ENCODE measurements around the gene SLC22A23.
"Not testable (repeated sequence)": the region's sequence is repeated elsewhere in the genome, so short reads cannot be mapped to it uniquely, and the experiment has no call there.

The SLC22A23 gene

GRCh38 chr6:3384241-3385143 is 72.4 kb downstream of the SLC22A23 start:
- DNase-seq (ENCODE audit: low read depth): no peak

- DNase-seq (ENCODE audit: low read depth): no peak
Observed at GRCh38 chr6:3383525-3383924, 73.3 kb downstream of the SLC22A23 start.

- DNase-seq (ENCODE audit: low read depth): no peak
Observed at GRCh38 chr6:3382326-3383279, 74.2 kb downstream of the SLC22A23 start.

DNA sequence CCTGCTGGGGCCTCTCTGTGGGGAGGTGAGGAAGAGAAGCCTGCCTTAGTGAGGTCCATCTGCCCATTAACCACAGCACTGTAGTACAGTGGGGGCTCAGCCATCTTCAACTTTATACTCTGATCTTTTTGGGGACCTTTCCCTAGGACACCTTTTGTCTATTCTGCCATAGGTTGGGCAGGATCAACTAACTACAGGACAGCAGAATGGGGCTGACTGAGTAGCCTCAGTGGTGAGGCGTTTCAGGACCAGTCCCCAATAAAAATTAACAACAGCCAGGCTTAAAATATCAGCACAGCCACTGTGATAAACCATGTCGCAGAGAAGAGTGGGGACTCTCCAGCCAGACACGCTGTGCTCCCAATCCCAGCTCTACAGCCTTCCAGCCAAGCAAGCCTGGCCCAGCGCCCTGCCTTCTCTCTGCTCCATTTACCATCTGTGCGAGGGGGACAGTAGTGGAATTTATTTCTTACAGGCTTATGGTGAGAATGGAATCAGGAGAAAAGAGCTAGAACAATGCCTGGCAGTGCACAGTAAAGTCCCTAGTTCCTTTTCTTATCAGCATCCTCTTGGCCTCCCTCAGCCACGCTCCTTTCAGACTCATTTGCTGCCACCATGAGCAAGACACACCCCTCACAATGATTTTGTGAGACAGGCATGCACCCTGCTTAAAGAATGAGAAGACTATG is 75.5 kb downstream of the SLC22A23 start:
- DNase-seq (ENCODE audit: low read depth): no peak

DNA sequence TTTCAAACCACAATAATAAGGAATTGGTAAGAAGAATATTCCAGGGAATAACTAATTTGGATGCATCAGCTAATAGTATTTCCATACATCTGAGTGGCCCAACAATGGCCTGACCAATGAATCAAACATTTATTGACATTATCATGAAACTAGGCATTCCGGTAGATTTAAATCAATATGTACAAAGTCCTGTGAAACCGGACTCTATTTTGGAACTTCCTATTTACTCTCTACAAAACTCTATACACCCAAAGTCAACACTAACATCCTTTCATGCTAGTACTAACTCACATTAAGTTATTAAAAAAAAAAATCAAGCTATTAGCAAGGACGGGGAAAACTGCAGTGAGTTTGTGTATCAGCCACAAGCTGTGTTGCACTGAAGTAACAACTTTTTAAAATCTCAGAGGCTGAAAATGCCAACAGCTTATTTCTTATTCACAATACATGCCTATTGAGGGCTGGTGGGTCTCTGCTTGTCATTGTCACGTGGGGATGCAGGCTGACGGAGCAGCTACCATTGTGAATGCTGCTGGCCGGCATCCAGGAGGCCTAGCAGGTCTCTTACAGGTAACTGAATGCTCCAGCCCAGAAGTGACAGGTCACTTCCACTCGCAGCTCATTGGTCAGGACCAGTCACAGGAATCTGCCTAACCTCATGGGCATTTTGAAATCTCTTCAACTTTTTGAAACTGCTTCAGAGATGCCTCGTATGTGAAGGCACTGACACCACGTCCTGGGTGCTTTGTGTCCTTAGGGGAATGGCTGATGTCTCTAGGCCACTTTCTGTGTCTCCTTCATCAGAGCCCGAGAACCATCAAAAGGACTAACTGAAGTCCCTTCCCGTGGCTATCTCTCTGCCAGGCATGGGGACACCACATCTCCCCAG is 76.3 kb downstream of the SLC22A23 start:
- no peak for DNase-seq (ENCODE audit: low read depth)

- DNase-seq (ENCODE audit: low read depth): no peak
Observed at GRCh38 chr6:3379482-3380060, 77.3 kb downstream of the SLC22A23 start.

DNA sequence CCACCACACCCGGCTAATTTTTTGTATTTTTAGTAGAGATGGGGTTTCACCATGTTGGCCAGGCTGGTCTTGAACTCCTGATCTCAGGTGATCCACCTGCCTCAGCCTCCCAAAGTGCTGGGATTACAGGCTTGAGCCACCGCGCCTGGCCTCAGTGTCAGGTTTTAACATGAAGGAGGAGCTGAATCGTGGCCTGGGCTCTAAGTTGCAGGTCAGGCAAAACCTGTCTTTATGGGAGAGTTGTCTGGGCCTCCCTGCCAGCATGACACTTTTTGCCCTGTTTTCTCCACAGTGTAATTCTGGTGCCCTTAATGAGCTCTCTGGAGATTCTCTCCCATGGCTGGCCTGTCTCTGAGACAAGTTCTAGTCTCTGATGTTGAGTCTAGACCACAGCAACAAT is 78.0 kb downstream of the SLC22A23 start:
- not testable (repeated sequence) for DNase-seq (ENCODE audit: low read depth)

GRCh38 chr6:3378398-3378782 is 78.5 kb downstream of the SLC22A23 start:
- DNase-seq (ENCODE audit: low read depth): not testable (repeated sequence)

DNA sequence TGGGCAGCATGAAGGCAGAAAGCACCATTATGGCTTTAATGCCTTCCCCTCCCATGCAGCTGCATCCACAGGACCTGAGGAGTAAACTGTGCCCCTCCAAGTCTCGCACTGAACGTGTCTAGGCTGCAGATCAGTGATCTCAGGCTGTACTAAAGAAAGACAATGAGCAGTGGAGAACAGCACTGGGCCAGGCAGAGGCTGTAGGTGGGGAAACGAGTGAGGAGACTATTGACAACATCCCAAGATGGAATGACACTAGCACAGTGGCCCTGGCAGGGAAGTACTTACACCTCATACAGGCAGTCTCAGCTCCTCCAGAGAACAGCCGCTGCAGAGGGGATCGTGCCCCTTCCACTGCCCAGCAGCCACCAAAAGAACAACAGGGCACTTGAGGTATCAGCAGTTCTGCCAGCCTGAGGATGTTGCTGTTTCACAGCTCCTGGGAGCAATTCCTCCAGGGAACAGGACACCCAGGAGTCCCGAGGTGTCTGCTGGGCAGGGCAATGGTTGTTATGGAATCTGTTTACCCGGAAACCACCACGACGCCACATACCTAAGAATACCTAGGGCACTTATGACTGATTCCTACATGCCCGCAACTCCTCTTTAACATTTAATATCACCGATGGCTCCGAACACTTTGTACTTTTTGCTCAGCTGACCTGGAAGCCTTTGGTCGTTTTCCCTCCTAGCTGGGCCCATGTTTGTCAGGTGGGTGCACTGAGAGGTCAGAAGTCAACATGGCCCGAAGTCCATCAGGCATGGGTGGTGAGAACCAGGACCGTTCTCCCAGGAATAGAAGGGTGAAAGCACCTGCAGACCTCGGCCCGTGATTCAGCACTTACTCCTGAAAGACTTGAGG is 79.1 kb downstream of the SLC22A23 start:
- no peak for DNase-seq (ENCODE audit: low read depth)

DNA sequence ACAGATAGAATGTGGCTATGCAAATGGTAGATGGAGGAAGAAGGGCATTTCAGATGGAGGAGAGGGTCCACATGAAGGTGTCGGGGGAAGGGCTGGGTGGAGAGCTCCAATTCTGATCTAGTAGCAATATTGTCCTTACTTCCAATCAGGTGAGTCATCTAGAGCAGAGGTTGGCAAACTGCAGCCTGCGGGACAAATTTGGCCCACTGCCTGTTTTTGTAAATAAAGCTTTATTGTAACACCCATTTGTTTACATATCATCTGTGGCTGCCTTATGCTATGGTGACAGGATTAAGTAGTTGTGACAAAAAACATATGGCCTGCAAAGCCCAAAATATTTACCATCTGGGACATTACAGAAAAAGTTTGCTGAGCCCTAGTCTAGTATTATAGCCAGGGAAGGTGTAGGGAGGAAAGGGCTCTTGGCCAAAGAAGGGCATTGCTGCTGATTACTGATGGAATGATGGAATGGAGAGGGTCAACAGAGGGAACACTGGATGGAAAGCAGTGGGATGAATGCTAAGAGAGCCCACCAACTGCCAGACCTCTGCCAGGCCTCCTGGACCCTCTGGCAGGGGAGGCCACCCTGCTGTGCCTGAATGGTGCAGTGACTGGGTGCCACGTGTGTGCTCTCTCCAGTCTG is 79.8 kb downstream of the SLC22A23 start:
- no peak for DNase-seq (ENCODE audit: low read depth)

DNA sequence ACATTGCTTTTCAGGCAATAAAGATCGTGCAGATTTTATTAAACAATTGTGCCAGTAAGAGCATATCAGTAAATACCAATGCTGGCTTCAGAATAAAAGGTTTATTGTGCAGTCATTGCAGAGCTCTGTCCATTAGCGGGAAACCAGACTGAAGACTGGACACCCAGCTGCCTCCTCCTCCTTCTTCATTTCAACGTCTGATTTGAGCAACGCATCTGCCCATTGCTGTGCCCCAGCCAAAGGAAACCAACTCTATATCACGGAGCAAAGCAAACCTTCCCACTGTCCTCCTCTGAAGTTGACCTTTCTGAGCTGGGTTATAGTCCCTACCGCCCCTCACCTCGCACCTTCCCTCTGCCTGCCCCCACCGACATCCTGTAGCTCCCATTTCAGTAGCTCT is 80.8 kb downstream of the SLC22A23 start:
- DNase-seq (ENCODE audit: low read depth): no peak

DNA sequence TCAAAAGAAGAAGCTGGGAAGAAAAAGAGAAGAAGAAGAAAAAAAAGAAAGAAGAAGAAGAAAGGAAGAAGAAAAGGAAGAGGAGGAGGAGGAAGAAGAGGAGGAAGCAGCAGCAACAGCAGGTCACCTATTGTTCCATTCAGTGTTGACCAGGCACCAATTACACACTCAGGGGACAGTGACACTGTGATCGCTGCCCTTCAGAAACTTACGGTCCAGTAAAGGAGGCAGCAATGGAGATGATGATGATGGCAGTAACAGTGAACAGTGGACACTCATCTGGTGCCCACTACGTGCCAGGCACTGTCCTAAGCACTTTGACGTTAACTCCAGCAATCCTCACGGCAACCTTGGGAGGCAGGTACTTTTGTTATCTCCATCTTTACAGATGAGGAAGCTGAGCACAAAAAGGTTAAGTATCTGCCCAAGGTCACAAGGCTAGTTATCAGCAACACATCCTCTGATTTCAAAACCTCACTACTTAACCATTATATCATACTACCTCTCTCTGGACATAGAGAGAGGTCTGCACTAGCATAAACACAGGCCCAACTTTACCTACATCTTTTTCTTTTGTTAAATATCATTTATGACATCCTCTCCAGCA is 83.2 kb downstream of the SLC22A23 start:
- no peak for DNase-seq (ENCODE audit: low read depth)

- DNase-seq (ENCODE audit: low read depth): no peak
Observed at GRCh38 chr6:3372912-3373554, 83.8 kb downstream of the SLC22A23 start.

- DNase-seq (ENCODE audit: low read depth): no peak
Observed at GRCh38 chr6:3372184-3372846, 84.5 kb downstream of the SLC22A23 start.

DNA sequence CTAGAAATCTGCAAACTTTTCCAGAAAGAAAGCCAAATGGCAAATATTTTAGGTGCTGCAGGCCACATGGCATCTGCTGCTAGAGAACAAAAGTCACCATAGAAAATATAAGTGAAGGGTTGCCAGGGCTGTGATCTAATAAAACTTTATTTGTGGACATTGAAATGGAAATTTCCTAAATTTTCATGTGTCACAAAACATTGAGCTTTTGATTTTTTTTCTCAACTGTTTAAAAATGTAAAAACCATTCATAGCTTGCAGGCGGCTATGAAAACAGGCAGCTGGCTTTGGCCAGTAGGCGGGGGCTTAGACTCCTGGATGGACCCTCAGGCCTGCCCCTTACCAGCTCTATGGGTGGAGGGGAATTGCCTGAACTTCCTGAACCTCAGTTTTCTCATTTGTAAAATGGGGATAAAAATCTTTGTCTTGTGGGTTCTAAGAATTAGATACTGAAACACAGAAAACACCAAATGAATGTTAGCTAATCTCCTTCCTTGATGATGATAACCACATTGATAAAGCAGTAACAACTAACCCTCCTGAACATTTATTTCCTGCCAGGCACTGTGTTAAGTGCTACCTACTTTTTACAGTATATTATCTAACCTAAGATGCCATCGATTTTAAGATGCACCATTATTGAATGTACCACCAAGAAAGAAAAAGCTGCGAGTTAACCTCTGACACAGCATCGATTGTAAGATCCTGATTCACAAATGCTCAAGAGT is 85.5 kb downstream of the SLC22A23 start:
- DNase-seq (ENCODE audit: low read depth): no peak

DNA sequence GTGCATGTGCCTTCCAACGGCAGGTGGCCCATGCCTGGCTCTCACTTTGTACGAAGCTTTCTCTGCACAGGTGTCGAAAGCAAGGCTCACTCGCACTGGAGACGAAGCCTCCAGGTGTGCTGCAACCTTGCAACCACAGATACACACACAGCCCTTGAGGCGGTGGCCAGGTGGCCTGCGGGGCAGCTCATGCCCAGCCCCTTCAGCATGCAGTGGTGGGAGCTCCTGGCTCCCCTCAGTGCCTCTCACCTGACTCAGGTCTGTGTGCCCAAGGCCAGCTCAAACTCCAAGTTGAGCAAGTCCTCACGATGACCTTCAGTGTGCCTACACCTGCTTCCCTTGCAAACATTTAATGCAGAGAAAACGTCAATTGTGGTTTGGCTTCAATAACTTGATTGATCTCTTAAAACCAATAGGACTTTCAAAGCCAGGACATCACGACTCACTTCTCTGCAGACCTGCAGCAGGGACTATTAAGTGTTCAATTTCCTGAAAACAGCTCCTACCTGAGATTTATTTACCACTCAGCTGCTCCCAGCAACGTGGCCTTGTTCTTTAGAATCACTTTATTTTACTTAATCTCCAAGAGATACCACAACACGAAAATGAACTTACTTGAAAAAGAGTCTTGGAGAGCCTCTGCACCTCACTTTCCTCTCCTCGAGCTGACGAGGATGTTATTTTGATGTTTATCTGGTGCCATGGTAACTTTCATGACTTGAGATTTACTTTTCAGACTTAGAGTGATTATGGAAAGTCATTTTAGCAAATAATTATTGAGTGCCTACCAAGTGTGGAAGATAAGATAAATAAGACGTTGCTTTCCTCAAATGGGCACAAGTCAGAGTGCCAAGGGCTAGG is 86.3 kb downstream of the SLC22A23 start:
- no peak for DNase-seq (ENCODE audit: low read depth)
